HG02938 (cell line): ENCODE results near the gene FRMD8.
"Not testable (repeated sequence)": the region's sequence is repeated elsewhere in the genome, so short reads cannot be mapped to it uniquely, and the experiment has no call there.

ENCODE experiments used
- ATAC-seq: cut with Tn5 transposase; IDR thresholded peaks from one replicate; pipeline ENCODE4 v1.9.1; 2021; ENCODE audit warnings: mild to moderate bottlenecking, moderate library complexity; ENCODE audit not compliant: unreplicated experiment

The FRMD8 gene

GRCh38 chr11:65434667-65435410 lies 48.4 kb downstream of the FRMD8 start:
- ATAC-seq, result no peak

GRCh38 chr11:65435411-65435931 lies 49.0 kb downstream of the FRMD8 start:
- ATAC-seq, result no peak

GRCh38 chr11:65435981-65436411 lies 49.6 kb downstream of the FRMD8 start:
- ATAC-seq, result no peak

- no peak for ATAC-seq
Measured at GRCh38 chr11:65436412-65437032, 50.1 kb downstream of the FRMD8 start.

- ATAC-seq, result no peak
Measured at GRCh38 chr11:65437436-65438227, 51.2 kb downstream of the FRMD8 start.

- no peak for ATAC-seq
Measured at GRCh38 chr11:65438257-65439151, 52.1 kb downstream of the FRMD8 start.

- no peak for ATAC-seq
Measured at GRCh38 chr11:65439331-65440181, 53.1 kb downstream of the FRMD8 start.

- ATAC-seq, result no peak
Measured at GRCh38 chr11:65440831-65441499, 54.5 kb downstream of the FRMD8 start.

GRCh38 chr11:65442842-65443331 lies 56.5 kb downstream of the FRMD8 start:
- ATAC-seq, result no peak

GRCh38 chr11:65444314-65445051 lies 58.0 kb downstream of the FRMD8 start:
- ATAC-seq, result no peak

- no peak for ATAC-seq
Measured at GRCh38 chr11:65445101-65445603, 58.7 kb downstream of the FRMD8 start.

- ATAC-seq, result no peak
Measured at GRCh38 chr11:65445604-65446445, 59.4 kb downstream of the FRMD8 start.

GRCh38 chr11:65446446-65447277 lies 60.2 kb downstream of the FRMD8 start:
- no peak for ATAC-seq

GRCh38 chr11:65448074-65448417 lies 61.6 kb downstream of the FRMD8 start:
- ATAC-seq, result no peak

GRCh38 chr11:65448418-65449105 lies 62.1 kb downstream of the FRMD8 start:
- no peak for ATAC-seq

GRCh38 chr11:65451301-65451700 lies 64.9 kb downstream of the FRMD8 start:
- ATAC-seq, result not testable (repeated sequence)
